ENCODE results near the gene SYDE2. TPM values are rescaled to one million over a fixed set of nuclear protein-coding genes. Genes with fewer than 3 reads are reported as not detected.

The SYDE2 gene
- total RNA-seq, 4 donors from 2014 or later = 7.6 to 15.6 (median 10.9) TPM

GRCh38 chr1:85224295-85224694 lies 23.5 kb upstream of the SYDE2 start:
- no peak for TF ChIP-seq CTCF (IDR thresholded peaks at IDR 0.05; ENCODE audit: low read depth)

GRCh38 chr1:85223334-85223733 lies 22.5 kb upstream of the SYDE2 start:
- no peak for TF ChIP-seq CTCF (IDR thresholded peaks at IDR 0.05; ENCODE audit: low read depth)

GRCh38 chr1:85220756-85221201 lies 20.0 kb upstream of the SYDE2 start:
- no peak for TF ChIP-seq CTCF (IDR thresholded peaks at IDR 0.05; ENCODE audit: low read depth)

- TF ChIP-seq CTCF (IDR thresholded peaks at IDR 0.05; ENCODE audit: low read depth) = no peak
Measured at GRCh38 chr1:85219853-85220610, 19.2 kb upstream of the SYDE2 start.

GRCh38 chr1:85216697-85217096 lies 15.9 kb upstream of the SYDE2 start:
- no peak for TF ChIP-seq CTCF (IDR thresholded peaks at IDR 0.05; ENCODE audit: low read depth)

- no peak for TF ChIP-seq CTCF (IDR thresholded peaks at IDR 0.05; ENCODE audit: low read depth)
Measured at GRCh38 chr1:85214654-85215053, 13.8 kb upstream of the SYDE2 start.

GRCh38 chr1:85208488-85208887 lies 7.7 kb upstream of the SYDE2 start:
- TF ChIP-seq CTCF (IDR thresholded peaks at IDR 0.05; ENCODE audit: low read depth) = no peak

All from subcutaneous adipose tissue (tissue), 4 donors.